Lower lobe of right lung (tissue), 2 donors: ENCODE measurements around the gene CD244. TPM values are rescaled to one million over a fixed set of nuclear protein-coding genes. Genes with fewer than 3 reads are reported as not detected.

Experiments used
- ATAC-seq, 2 donors: fragments of 200-7000 bp; cut with Tn5 transposase; one replicate each; pipeline ENCODE4 v1.9.1; 2020 to 2022; ENCODE audit warnings: mild to moderate bottlenecking in 2 of 2, moderate library complexity in 2 of 2
- DNase-seq: peaks from one replicate; pipeline ENCODE4 v3.0.0-alpha.2; 2020
- H3K27ac ChIP-seq: fragments of 200-600 bp; one replicate; pipeline ENCODE4 v1.8.0; 2022
- H3K27me3 ChIP-seq: fragments of 200-600 bp; one replicate; pipeline ENCODE4 v1.8.0; 2022; ENCODE audit warnings: low read depth
- H3K36me3 ChIP-seq: fragments of 200-600 bp; one replicate; pipeline ENCODE4 v1.8.0; 2022; ENCODE audit warnings: mild to moderate bottlenecking
- H3K4me1 ChIP-seq: fragments of 200-600 bp; one replicate; pipeline ENCODE4 v1.8.0; 2022
- H3K4me3 ChIP-seq: fragments of 200-600 bp; one replicate; pipeline ENCODE4 v1.8.0; 2022; ENCODE audit warnings: mild to moderate bottlenecking
- H3K9me3 ChIP-seq: fragments of 200-600 bp; one replicate; pipeline ENCODE4 v1.8.0; 2022
- CTCF ChIP-seq: fragments of 200-600 bp; IDR thresholded peaks from one replicate; pipeline ENCODE4 v1.8.0; 2022; ENCODE audit warnings: antibody characterized with exemption, mild to moderate bottlenecking
- intact Hi-C: fragments of 100-400 bp; cut with DNase I; formaldehyde crosslinking; loops from one replicate; pipeline ENCODE4 v1.11.0; 2022
- total RNA-seq: library from RNA; stranded (reverse); fragmentation: NEBNext Ultra II Directional; extraction: Animal tissue kit (Norgen Biotek cat#: 25700); gene quantifications from one replicate; pipeline ENCODE4 v1.2.1, GENCODE V29; 2021
- donor health status: DM: no; HTN: yes; CAD: no; lungs with severe emphysema.

Gene CD244
- total RNA-seq, 1 donor from 2014 or later = 4.5 TPM

- no peak for ATAC-seq
- Histone ChIP-seq H3K27ac (no peak overlapping the region), H3K9me3 (peaks cover 6% of the 10 kb centered on the region), H3K4me3 (no peak overlapping the region), H3K4me1 (no peaks in the 10 kb centered on the region), H3K36me3 (no peaks in the 10 kb centered on the region), H3K27me3 (no peaks in the 10 kb centered on the region)
- TF ChIP-seq CTCF = no peak
- intact Hi-C loops = no loop called here
- no peak for DNase-seq
These were observed 54.9 kb downstream of the CD244 start for GRCh38 chr1:160807738-160808137.

- Histone ChIP-seq H3K4me1 (no peaks in the 10 kb centered on the region), H3K4me3 (no peak overlapping the region), H3K27me3 (no peaks in the 10 kb centered on the region), H3K9me3 (peaks cover 6% of the 10 kb centered on the region), H3K27ac (no peak overlapping the region), H3K36me3 (no peaks in the 10 kb centered on the region)
- intact Hi-C loops = no loop called here
- no peak for ATAC-seq
- DNase-seq = no peak
- TF ChIP-seq CTCF = no peak
These were observed 55.4 kb downstream of the CD244 start for GRCh38 chr1:160807247-160807646.

- H3K36me3 ChIP-seq = no peaks in the 10 kb centered on the region
- TF ChIP-seq CTCF = no peak
- H3K4me1 ChIP-seq = no peaks in the 10 kb centered on the region
- no peak for DNase-seq
- no peaks in the 10 kb centered on the region for H3K27me3 ChIP-seq
- ATAC-seq = no peak
- no peak overlapping the region for H3K4me3 ChIP-seq
- no peak overlapping the region for H3K27ac ChIP-seq
- peaks cover 6% of the 10 kb centered on the region for H3K9me3 ChIP-seq
- intact Hi-C loops = no loop called here
These were observed 55.9 kb downstream of the CD244 start for GRCh38 chr1:160806784-160807183.

- no peak overlapping the region for H3K4me3 ChIP-seq
- H3K27ac ChIP-seq = no peak overlapping the region
- intact Hi-C loops = no loop called here
- no peak for TF ChIP-seq CTCF
- H3K4me1 ChIP-seq = no peaks in the 10 kb centered on the region
- peaks cover 6% of the 10 kb centered on the region for H3K9me3 ChIP-seq
- ATAC-seq (no peak), DNase-seq (no peak)
- H3K27me3 ChIP-seq = no peaks in the 10 kb centered on the region
- H3K36me3 ChIP-seq = no peaks in the 10 kb centered on the region
These were observed 56.5 kb downstream of the CD244 start for GRCh38 chr1:160806109-160806665.

GRCh38 chr1:160801836-160802580, 60.7 kb downstream of the CD244 start:
- DNase-seq = no peak
- no peak overlapping the region for H3K27ac ChIP-seq
- TF ChIP-seq CTCF = no peak
- peaks cover 5% of the 10 kb centered on the region for H3K27me3 ChIP-seq
- H3K36me3 ChIP-seq = no peaks in the 10 kb centered on the region
- H3K9me3 ChIP-seq = peaks cover 6% of the 10 kb centered on the region
- H3K4me1 ChIP-seq = no peaks in the 10 kb centered on the region
- no peak for ATAC-seq
- no peak overlapping the region for H3K4me3 ChIP-seq
- intact Hi-C loops = no loop called here
